Stimulated activated CD8-positive, alpha-beta memory T cell treated with anti-CD3 and anti-CD28 coated beads, Interleukin-15, amount 100 ng/mL, for 4 hours (primary cell): Measurements from ENCODE around the gene OTUB2.
"Not testable (repeated sequence)": the region's sequence is repeated elsewhere in the genome, so short reads cannot be mapped to it uniquely, and the experiment has no call there.

Source experiments
- DNase-seq, 2 donors: peaks; one replicate each; pipeline ENCODE4 v3.0.0-alpha.2; 2020; ENCODE audit warnings: low read depth in 2 of 2

OTUB2 gene

DNA sequence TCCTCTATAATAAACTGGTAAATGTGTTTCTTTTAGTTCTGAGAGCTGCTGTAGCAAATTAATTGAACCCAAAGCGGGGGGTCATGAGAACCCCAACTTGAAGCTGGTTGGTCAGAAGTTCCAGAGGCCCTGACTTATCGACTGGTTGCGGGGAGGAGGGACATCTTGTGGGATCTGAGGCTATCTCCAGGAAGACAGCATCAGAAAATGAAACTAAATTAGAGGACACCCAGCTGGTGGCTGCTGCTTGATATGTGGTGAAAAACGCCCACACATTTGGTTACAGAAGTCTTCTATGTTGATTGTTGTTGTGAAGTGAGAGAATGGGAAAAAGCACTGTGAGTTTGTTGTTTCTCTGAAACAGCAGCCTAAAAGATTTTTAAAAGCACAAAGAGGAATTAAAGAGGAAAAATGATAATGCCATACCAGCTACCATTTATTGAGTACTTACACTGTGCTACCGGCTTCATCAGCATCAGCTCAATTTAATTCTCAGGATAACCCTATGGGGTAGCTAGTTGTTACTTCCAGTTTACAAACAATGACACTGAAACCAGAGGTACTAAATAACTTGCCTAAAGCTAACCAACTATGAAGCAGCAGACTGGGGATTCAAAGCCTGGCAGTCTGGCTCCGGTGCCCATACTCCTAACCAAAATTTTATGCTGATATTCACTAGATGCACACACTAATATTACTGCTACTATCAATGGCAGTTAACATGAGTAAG, 30.6 kb downstream of the OTUB2 start:
- no peak for DNase-seq

DNA sequence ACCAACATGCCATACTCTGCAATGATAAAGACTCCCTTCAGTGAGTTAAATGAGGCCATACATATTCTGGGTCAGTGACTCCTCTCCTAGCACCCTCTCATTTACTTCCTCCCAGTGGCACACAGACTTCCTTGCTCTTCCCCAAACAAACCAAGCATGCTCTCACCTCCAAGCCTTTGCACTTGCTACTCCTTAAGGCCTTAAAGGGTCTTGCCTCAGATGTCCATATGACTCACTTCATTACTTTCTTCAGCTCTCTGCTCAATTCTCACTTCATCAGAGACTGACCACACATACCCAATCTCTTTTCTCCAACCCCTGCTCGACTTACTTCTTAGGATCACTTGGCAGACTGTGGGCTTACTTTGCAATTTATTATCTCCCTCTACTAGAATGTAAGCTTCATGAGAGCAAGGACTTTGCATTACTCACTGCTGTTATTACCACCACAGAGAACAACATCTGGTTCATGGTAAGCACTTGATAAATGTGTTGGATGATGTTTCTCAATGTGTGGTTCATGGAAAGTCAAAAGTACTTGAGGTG, 32.1 kb downstream of the OTUB2 start:
- no peak for DNase-seq

GRCh38 chr14:94058674-94059138, 32.6 kb downstream of the OTUB2 start:
- DNase-seq = no peak

GRCh38 chr14:94059998-94060397, 33.9 kb downstream of the OTUB2 start:
- no peak for DNase-seq

- no peak for DNase-seq
Measured at GRCh38 chr14:94062344-94062940, 36.3 kb downstream of the OTUB2 start.

GRCh38 chr14:94066089-94066676, 40.0 kb downstream of the OTUB2 start:
- no peak for DNase-seq

- DNase-seq = not testable (repeated sequence)
Measured at GRCh38 chr14:94072076-94072475, 45.9 kb downstream of the OTUB2 start.

- no peak for DNase-seq
Measured at GRCh38 chr14:94074534-94074933, 48.4 kb downstream of the OTUB2 start.

GRCh38 chr14:94075008-94075407, 48.9 kb downstream of the OTUB2 start:
- no peak for DNase-seq

GRCh38 chr14:94077111-94077821, 51.1 kb downstream of the OTUB2 start:
- no peak for DNase-seq

GRCh38 chr14:94077823-94078222, 51.7 kb downstream of the OTUB2 start:
- no peak for DNase-seq

- no peak for DNase-seq
Measured at GRCh38 chr14:94079891-94080620, 53.9 kb downstream of the OTUB2 start.

GRCh38 chr14:94080621-94081385, 54.7 kb downstream of the OTUB2 start, which contains the start of the genes DDX24 and IFI27L1:
Gene DDX24, minus strand, starts transcription at chr14:94081202. Its CDS starts 1,460 bp downstream, at chr14:94079742.
Gene IFI27L1, plus strand, starts transcription at chr14:94081310. Its CDS starts 15,628 bp downstream, at chr14:94096938.
- DNase-seq = peak; percentile 88 to 94

GRCh38 chr14:94081386-94081820, 55.3 kb downstream of the OTUB2 start:
- DNase-seq = no peak

- DNase-seq = no peak
Measured at GRCh38 chr14:94087891-94088290, 61.8 kb downstream of the OTUB2 start.

- no peak for DNase-seq
Measured at GRCh38 chr14:94088516-94088915, 62.4 kb downstream of the OTUB2 start.

DNA sequence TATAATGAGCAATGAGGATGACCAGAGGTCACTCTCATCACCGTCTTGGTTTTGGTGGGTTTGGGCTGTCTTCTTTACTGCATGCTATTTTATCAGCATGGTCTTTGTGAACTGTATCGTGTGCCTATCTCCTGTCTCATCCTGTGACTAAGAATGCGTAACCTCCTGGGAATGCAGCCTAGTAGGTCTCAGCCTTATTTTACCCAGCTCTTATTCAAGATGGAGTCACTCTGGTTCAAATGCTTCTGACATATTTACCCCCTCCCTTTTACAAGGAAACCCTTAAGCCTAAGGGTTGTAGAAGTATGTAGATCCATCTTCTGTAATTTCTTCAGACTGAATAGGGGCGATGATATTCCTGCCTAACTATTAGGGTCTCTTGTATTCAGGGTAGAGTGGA, 63.3 kb downstream of the OTUB2 start:
- DNase-seq = no peak

- no peak for DNase-seq
Measured at GRCh38 chr14:94093418-94093817, 67.3 kb downstream of the OTUB2 start.

- DNase-seq = no peak
Measured at GRCh38 chr14:94097091-94097490, 71.0 kb downstream of the OTUB2 start.
